ENCODE data around the gene VWA3A. TPM values are rescaled to one million over a fixed set of nuclear protein-coding genes. Genes with fewer than 3 reads are reported as not detected.
"Not testable (repeated sequence)": the region's sequence is repeated elsewhere in the genome, so short reads cannot be mapped to it uniquely, and the experiment has no call there.

Gene VWA3A
- total RNA-seq, 2 experiments from 2014 or later: 0.18 TPM; not detected in 1

DNA sequence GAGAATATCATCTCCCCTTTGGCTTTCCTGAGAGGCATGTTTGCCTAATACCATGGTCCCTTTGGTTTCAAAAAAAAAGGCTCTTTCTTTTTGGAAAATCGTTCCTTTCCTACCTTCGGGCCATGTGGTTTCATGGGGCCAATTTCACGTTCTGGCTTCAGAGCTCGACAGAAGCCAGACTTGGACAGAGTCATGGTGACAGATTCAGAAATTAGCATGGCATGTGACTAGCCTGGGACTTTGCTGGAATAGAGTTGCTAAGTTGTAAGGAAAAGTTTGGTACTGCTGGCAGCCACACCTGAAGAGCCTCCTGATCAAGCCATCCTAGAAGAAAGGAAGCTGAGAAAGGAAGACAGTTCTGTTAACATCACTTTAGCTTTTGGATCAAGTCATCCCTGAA is 2.4 kb upstream of the VWA3A start:
- Mint-ChIP-seq H3K27me3 (ENCODE audit: low read depth) (peaks cover 5% of the 10 kb centered on the region), H3K4me3 (no peak overlapping the region), H3K9me3 (ENCODE audit: insufficient read depth) (no peaks in the 10 kb centered on the region), H3K4me1 (ENCODE audit: low read depth) (no peaks in the 10 kb centered on the region), H3K36me3 (ENCODE audit: low read depth) (peaks cover 5% of the 10 kb centered on the region), H3K27ac (no peak overlapping the region)
- ChIA-PET POLR2A (interaction anchor here (0.6 to 1.0 kb wide), 2 partner anchors 19 to 21 kb away, joined by 3 read pairs; no protein-coding TSS in a partner anchor), CTCF (interaction anchor here (0.7 to 7.0 kb wide), 4 partner anchors 9 to 90 kb away, joined by 3 to 67 read pairs (median 6); no protein-coding TSS in a partner anchor)
- no peak for ATAC-seq
- no peak for DNase-seq

DNA sequence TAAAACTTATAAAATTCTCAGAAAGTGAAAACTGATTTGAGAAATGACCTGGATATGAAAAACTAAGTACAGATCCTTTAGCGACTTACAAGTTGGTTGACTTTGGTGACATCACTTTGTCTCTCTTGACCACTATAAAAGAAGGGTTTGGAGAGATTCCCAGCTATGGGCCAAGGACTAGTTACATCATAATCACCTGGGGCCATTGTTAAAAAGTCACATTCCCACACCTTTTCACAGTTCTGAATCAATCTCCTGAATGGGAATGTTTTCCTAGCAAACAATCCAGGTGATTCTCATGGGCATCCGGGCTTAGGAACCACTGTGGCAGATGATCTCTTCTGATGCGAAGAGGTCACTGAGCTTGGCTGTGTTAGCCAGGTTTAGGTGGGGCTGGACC is 620 bp upstream of the VWA3A start:
- Mint-ChIP-seq H3K4me1 (ENCODE audit: low read depth) (no peaks in the 10 kb centered on the region), H3K4me3 (no peak overlapping the region), H3K27ac (no peak overlapping the region), H3K27me3 (ENCODE audit: low read depth) (peaks cover 8% of the 10 kb centered on the region), H3K36me3 (ENCODE audit: low read depth) (no peaks in the 10 kb centered on the region), H3K9me3 (ENCODE audit: insufficient read depth) (no peaks in the 10 kb centered on the region)
- ATAC-seq (no peak), DNase-seq (no peak)
- POLR2A ChIA-PET: no interaction called here
- CTCF ChIA-PET: interaction anchor here (7.0 kb wide), 1 partner anchor 13 kb away, joined by 67 read pairs; no protein-coding TSS in a partner anchor

DNA sequence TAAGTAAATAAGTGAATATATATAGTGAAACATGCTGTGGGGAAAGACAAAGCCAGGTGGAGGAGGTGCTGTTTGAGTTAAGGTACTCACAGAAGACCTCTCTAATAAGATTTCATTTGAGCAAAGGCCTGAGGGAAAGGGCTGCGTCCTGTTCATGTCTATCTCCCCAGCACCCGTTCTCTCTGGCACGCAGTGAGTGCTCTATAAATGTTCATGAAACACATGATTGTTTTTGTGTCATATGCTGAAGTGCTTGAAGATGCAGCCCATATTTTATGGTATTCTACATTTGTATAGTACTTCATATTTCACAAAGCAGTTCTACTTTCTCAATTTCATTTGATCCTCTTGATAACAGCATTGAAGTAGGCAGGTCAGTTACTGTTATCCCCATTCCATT is 990 bp downstream of the VWA3A start:
- POLR2A ChIA-PET: no interaction called here
- Mint-ChIP-seq H3K27ac (no peak overlapping the region), H3K4me1 (ENCODE audit: low read depth) (no peaks in the 10 kb centered on the region), H3K4me3 (no peak overlapping the region), H3K9me3 (ENCODE audit: insufficient read depth) (no peaks in the 10 kb centered on the region), H3K27me3 (ENCODE audit: low read depth) (peaks cover 12% of the 10 kb centered on the region), H3K36me3 (ENCODE audit: low read depth) (no peaks in the 10 kb centered on the region)
- DNase-seq: no peak
- ATAC-seq: no peak
- CTCF ChIA-PET: interaction anchor here (1.1 to 7.0 kb wide), 2 partner anchors 15 to 96 kb away, joined by 3 to 67 read pairs; no protein-coding TSS in a partner anchor

DNA sequence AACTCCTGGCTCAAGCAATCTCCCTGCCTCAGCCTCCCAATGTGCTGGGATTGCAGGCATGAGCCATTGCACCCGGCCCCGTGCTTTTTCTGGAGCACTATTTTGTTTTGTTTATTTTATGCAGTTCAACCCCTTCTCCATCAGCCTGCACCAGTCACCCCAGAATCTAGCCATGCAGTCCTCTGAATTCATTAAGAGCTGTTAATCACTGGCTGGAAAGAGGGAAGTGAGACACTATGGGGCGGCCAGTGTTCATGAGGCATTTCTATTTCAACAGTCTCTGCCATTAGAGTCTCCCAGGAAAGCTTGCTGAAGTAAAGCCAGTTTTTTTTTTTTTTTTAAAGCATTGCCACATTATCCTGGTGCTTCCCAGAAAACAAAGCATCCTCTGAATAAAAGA is 1.7 kb downstream of the VWA3A start:
- no peak for DNase-seq
- Mint-ChIP-seq H3K27me3 (ENCODE audit: low read depth) (peaks cover 12% of the 10 kb centered on the region), H3K36me3 (ENCODE audit: low read depth) (no peaks in the 10 kb centered on the region), H3K4me3 (no peak overlapping the region), H3K4me1 (ENCODE audit: low read depth) (peaks cover 2% of the 10 kb centered on the region), H3K9me3 (ENCODE audit: insufficient read depth) (no peaks in the 10 kb centered on the region), H3K27ac (no peak overlapping the region)
- ChIA-PET POLR2A (no interaction called here), CTCF (interaction anchor here (0.7 to 7.0 kb wide), 2 partner anchors 15 to 92 kb away, joined by 3 to 67 read pairs; no protein-coding TSS in a partner anchor)
- ATAC-seq: no peak

DNA sequence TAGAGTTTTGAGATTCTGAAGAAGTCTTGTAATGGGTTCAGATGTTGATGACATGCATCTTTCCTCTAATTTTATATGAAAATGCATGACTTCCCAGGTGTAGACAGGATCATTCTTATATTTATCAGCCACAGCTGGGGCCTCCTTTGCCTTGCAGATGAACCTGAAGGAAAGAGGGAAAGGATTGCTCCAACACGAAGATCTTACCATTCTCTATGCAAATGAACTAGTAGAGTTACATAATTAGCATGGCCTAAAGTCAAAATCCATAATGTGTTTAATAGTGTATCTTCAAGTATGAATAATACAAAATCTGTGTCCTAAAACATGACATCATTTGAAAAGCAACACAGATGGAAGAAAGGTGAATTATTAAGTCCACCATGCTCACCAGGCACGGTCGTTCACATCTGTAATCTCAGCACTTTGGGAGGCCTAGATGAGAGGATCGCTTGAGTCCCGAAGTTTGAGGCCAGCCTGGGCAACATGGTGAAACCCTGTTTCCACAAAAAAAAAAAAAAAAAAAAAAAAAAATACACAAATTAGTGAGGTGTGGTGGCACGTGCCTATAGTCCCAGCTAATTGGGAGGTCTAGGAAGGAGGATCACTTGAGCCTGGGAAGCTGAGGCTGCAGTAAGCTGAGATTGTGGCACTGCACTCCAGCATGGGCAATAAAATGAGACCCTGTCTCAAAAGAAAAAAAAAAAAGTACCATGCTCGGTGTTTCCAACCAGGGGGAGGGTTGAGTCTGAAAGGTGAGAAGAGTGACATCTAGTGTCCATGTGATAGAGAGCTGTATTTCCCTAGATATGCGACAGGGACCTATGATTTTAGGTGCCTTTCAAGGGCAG is 6.3 kb downstream of the VWA3A start:
- peak; percentile 84 for ATAC-seq
- Mint-ChIP-seq H3K27ac (no peak overlapping the region), H3K36me3 (ENCODE audit: low read depth) (no peaks in the 10 kb centered on the region), H3K4me3 (no peak overlapping the region), H3K4me1 (ENCODE audit: low read depth) (peaks cover 2% of the 10 kb centered on the region), H3K27me3 (ENCODE audit: low read depth) (peaks cover 8% of the 10 kb centered on the region), H3K9me3 (ENCODE audit: insufficient read depth) (no peaks in the 10 kb centered on the region)
- CTCF ChIA-PET: interaction anchor here (0.6 to 2.5 kb wide), 29 partner anchors 8 to 219 kb away, joined by 3 to 40 read pairs (median 4); partner anchors contain the start of genes MOSMO and PDZD9
- POLR2A ChIA-PET: interaction anchor here (0.6 kb wide), 2 partner anchors 11 to 109 kb away, joined by 3 to 4 read pairs; no protein-coding TSS in a partner anchor
- DNase-seq: peak; percentile 27

DNA sequence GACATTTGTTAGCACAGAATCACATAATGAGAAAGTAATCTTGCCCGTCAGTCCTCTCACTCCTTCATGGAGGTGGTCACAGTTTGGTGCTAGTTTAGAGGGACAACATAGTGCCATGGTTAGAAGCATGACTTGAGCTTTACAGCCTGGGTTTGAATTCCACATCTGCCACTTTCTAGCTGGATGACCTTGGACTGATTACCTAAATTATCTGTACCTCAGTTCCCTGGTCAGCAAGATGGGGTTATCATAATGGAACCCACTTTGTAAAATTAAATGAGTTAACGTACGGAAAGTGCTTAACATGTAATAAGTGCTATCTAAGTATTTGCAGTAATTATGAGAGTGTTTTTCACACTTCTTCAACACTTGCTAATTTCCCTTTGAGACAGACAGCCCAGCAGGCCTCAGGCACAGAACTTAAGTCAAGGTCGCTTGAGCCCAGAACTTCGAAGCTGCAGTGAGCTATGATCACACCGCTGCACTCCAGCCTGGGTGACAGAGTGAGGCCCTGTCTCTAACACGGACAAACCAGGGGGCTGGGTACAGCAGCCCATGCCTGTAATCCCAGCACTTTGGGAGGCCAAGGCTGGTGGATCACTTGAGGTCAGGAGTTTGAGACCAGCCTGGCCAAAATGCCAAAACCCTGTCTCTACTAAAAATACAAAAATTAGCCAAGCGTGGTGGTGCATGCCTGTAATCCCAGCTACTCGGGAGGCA is 7.1 kb downstream of the VWA3A start:
- H3K9me3 Mint-ChIP-seq (ENCODE audit: insufficient read depth): no peaks in the 10 kb centered on the region
- ATAC-seq (no peak), DNase-seq (no peak)
- no peaks in the 10 kb centered on the region for H3K36me3 Mint-ChIP-seq (ENCODE audit: low read depth)
- H3K27me3 Mint-ChIP-seq (ENCODE audit: low read depth): peaks cover 10% of the 10 kb centered on the region
- peaks cover 2% of the 10 kb centered on the region for H3K4me1 Mint-ChIP-seq (ENCODE audit: low read depth)
- H3K27ac Mint-ChIP-seq: no peak overlapping the region
- ChIA-PET CTCF (interaction anchor here (0.6 to 2.5 kb wide), 28 partner anchors 9 to 218 kb away, joined by 3 to 40 read pairs (median 4); partner anchors contain the start of genes MOSMO and PDZD9), POLR2A (interaction anchor here (0.6 kb wide), 1 partner anchor 109 kb away, joined by 4 read pairs; no protein-coding TSS in a partner anchor)
- no peak overlapping the region for H3K4me3 Mint-ChIP-seq

DNA sequence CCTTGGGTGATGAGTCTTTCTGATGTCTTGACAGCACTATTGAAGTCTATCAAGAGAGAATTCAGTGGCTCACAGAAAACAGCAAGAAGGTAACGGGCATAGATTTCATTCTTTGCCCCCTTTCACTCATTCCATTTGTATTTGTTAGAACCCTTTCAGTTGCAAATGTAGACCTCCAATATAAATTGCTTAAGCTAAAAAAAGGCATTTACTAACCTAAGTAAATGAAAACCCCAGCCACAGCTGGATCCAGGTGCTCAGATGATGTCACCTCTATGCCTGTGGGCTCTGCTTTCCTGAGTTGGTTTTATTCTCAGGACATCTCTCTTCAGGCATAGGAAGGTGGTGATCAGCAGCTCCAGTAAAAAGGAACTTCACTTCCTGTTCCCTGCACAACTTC is 11.1 kb downstream of the VWA3A start:
- Mint-ChIP-seq H3K9me3 (ENCODE audit: insufficient read depth) (no peaks in the 10 kb centered on the region), H3K4me1 (ENCODE audit: low read depth) (peaks cover 2% of the 10 kb centered on the region), H3K27ac (no peak overlapping the region), H3K36me3 (ENCODE audit: low read depth) (no peaks in the 10 kb centered on the region), H3K27me3 (ENCODE audit: low read depth) (peaks cover 13% of the 10 kb centered on the region), H3K4me3 (no peak overlapping the region)
- CTCF ChIA-PET: interaction anchor here (1.7 to 3.8 kb wide), 2 partner anchors 25 to 193 kb away, joined by 4 to 17 read pairs; no protein-coding TSS in a partner anchor
- POLR2A ChIA-PET: no interaction called here
- DNase-seq: no peak
- ATAC-seq: no peak

DNA sequence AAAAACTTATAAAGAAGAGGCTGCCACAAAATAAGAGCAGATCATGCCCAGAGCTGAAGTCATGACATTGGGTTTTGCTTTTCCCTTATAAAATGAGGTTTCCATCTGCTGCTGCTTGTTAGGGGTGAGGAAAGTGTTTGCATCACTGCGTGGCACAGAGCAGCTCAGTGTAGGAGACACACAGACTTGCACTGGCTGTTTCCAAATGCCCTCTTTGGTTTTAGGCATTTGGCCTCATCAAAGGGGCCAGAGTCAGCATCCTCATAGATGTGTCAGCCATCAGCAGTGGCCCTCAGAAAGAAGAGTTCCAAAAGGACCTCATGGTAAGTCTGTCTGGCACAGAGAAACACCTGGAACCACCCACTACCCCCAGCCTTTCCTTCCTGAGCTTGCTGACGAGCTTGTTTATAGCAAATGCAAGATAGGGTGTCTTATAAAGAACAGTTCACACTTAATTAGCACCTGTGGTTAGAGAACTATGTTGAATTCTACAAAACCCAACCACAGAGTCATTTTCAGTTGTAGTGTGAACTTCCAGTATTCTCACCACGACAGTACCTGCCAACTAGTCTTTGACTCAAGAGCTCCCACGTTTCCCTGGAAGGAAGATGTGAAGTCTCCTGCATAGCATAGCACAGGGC is 17.0 kb downstream of the VWA3A start:
- ATAC-seq (no peak), DNase-seq (no peak)
- H3K4me3 Mint-ChIP-seq: no peak overlapping the region
- H3K27ac Mint-ChIP-seq: no peak overlapping the region
- no peaks in the 10 kb centered on the region for H3K9me3 Mint-ChIP-seq (ENCODE audit: insufficient read depth)
- peaks cover 24% of the 10 kb centered on the region for H3K27me3 Mint-ChIP-seq (ENCODE audit: low read depth)
- ChIA-PET CTCF (interaction anchor here (0.8 to 2.7 kb wide), 7 partner anchors 10 to 119 kb away, joined by 3 to 16 read pairs (median 4); no protein-coding TSS in a partner anchor), POLR2A (interaction anchor here (0.6 to 1.5 kb wide), 2 partner anchors 11 to 19 kb away, joined by 3 read pairs; no protein-coding TSS in a partner anchor)
- H3K36me3 Mint-ChIP-seq (ENCODE audit: low read depth): no peaks in the 10 kb centered on the region
- peaks cover 8% of the 10 kb centered on the region for H3K4me1 Mint-ChIP-seq (ENCODE audit: low read depth)

DNA sequence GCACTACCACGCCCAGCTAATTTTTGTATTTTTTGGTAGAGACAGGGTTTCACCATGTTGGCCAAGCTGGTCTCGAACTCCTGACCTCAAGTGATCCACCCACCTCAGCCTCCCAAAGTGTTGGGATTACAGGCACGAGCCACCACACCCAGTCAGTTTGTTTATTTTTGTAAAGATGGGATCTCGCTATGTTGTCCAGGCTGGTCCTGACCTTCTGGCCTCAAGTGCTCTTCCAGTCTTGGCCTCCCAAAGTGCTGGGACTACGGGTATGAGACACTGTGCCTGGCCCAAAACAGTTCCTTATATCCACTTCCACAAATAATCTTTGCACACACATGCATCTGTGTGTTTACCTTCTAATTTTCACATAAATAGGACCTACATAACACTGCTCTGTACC is 19.3 kb downstream of the VWA3A start:
- DNase-seq; H3K4me1 Mint-ChIP-seq (ENCODE audit: low read depth); H3K36me3 Mint-ChIP-seq (ENCODE audit: low read depth); H3K9me3 Mint-ChIP-seq (ENCODE audit: insufficient read depth); ATAC-seq; H3K4me3 Mint-ChIP-seq; H3K27ac Mint-ChIP-seq; POLR2A ChIA-PET: not testable (repeated sequence)
- H3K27me3 Mint-ChIP-seq (ENCODE audit: low read depth): peaks cover 23% of the 10 kb centered on the region
- CTCF ChIA-PET: interaction anchor here (2.3 kb wide), 1 partner anchor 13 kb away, joined by 12 read pairs; no protein-coding TSS in a partner anchor

DNA sequence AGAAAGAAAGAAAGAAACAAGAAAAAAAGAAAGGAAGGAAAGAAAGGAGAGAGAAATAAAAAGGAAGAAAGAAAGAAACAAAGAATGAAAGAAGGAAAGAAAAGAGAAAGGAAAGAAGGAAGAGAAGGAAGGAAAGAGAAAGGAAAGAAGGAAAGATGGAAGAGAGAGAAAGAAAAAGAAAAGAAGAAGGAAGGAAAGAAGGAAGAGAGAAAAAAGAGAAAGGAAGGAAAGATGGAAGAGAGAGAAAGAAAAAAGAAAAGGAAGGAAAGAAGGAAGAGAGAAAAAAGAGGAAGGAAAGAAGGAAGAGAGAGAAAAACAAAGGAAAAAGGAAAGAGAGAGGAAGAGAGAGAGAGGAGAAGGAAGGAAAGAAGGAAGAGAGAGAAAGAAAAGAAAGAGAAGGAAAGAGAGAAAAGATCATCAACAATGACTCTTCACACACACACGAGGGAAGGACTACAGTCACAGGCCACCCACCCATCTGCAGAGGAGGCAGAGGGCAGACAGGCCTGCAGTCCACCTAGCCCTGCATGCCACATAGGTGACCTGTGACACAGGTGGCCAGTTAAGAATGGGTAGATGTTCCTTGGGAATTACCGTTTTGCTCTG is 23.9 kb downstream of the VWA3A start:
- no peak for ATAC-seq
- Mint-ChIP-seq H3K36me3 (ENCODE audit: low read depth) (no peaks in the 10 kb centered on the region), H3K27ac (no peak overlapping the region), H3K4me1 (ENCODE audit: low read depth) (no peaks in the 10 kb centered on the region), H3K4me3 (no peak overlapping the region), H3K9me3 (ENCODE audit: insufficient read depth) (no peaks in the 10 kb centered on the region), H3K27me3 (ENCODE audit: low read depth) (peaks cover 2% of the 10 kb centered on the region)
- no peak for DNase-seq
- POLR2A ChIA-PET: no interaction called here
- CTCF ChIA-PET: interaction anchor here (1.7 kb wide), 1 partner anchor 38 kb away, joined by 4 read pairs; no protein-coding TSS in a partner anchor

DNA sequence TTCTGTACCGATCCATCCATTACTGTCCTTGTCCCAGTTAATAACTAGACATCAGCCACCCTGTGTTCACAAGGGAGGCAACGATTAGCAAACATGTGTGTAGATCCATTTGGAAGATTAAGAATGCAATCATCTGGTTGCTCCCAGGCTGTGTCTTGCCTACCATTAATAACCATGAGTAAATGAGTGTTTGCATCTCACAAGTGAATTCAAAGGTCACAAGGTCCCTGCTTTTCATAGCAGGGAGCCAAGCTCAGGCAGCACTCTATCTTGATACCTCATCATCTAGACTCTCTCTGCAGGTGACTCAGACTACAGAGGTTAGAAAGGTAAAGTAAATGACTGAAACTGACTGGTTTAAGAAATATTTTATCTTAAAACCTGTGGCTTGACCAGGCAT is 25.3 kb downstream of the VWA3A start:
- H3K36me3 Mint-ChIP-seq (ENCODE audit: low read depth): no peaks in the 10 kb centered on the region
- no peaks in the 10 kb centered on the region for H3K27me3 Mint-ChIP-seq (ENCODE audit: low read depth)
- ATAC-seq (no peak), DNase-seq (no peak)
- H3K4me1 Mint-ChIP-seq (ENCODE audit: low read depth): no peaks in the 10 kb centered on the region
- POLR2A ChIA-PET: no interaction called here
- CTCF ChIA-PET: interaction anchor here (1.7 kb wide), 1 partner anchor 40 kb away, joined by 4 read pairs; no protein-coding TSS in a partner anchor
- H3K27ac Mint-ChIP-seq: no peak overlapping the region
- H3K4me3 Mint-ChIP-seq: no peak overlapping the region
- H3K9me3 Mint-ChIP-seq (ENCODE audit: insufficient read depth): no peaks in the 10 kb centered on the region
